Stimulated activated CD8-positive, alpha-beta memory T cell treated with anti-CD3 and anti-CD28 coated beads, Interleukin-7, amount 100 ng/mL, for 48 hours (primary cell): ENCODE measurements around the gene SCCPDH.
"Not testable (repeated sequence)": the region's sequence is repeated elsewhere in the genome, so short reads cannot be mapped to it uniquely, and the experiment has no call there.

ENCODE experiments used
- DNase-seq, 2 donors: peaks; one replicate each; pipeline ENCODE4 v3.0.0-alpha.2; 2020; ENCODE audit warnings: low read depth in 1 of 2; ENCODE audit errors: extremely low read depth in 1 of 2

SCCPDH gene

GRCh38 chr1:246703581-246703980 lies 20.6 kb upstream of the SCCPDH start:
- DNase-seq: no peak

GRCh38 chr1:246705368-246705767 lies 18.8 kb upstream of the SCCPDH start:
- DNase-seq: no peak

- no peak for DNase-seq
These were observed 16.0 kb upstream of the SCCPDH start for GRCh38 chr1:246708166-246708565.

- no peak for DNase-seq
These were observed 15.0 kb upstream of the SCCPDH start for GRCh38 chr1:246709196-246709595.

GRCh38 chr1:246709835-246710234 lies 14.4 kb upstream of the SCCPDH start:
- DNase-seq: no peak

GRCh38 chr1:246711548-246712003 lies 12.6 kb upstream of the SCCPDH start:
- DNase-seq: no peak

- not testable (repeated sequence) for DNase-seq
These were observed 11.8 kb upstream of the SCCPDH start for GRCh38 chr1:246712428-246712827.

GRCh38 chr1:246719361-246719760 lies 4.8 kb upstream of the SCCPDH start:
- DNase-seq: not testable (repeated sequence)

- not testable (repeated sequence) for DNase-seq
These were observed 3.4 kb upstream of the SCCPDH start for GRCh38 chr1:246720814-246721213.

- no peak for DNase-seq
These were observed 1.5 kb upstream of the SCCPDH start for GRCh38 chr1:246722720-246723119.

- no peak for DNase-seq
These were observed 504 bp downstream of the SCCPDH start for GRCh38 chr1:246724731-246725095.

GRCh38 chr1:246725191-246725590 lies 982 bp downstream of the SCCPDH start:
- DNase-seq: no peak

- no peak for DNase-seq
These were observed 2.1 kb downstream of the SCCPDH start for GRCh38 chr1:246726255-246726679.

- DNase-seq: no peak
These were observed 2.7 kb downstream of the SCCPDH start for GRCh38 chr1:246726881-246727280.

- no peak for DNase-seq
These were observed 3.4 kb downstream of the SCCPDH start for GRCh38 chr1:246727594-246727993.

- no peak for DNase-seq
These were observed 4.1 kb downstream of the SCCPDH start for GRCh38 chr1:246728311-246728710.

- DNase-seq: not testable (repeated sequence)
These were observed 4.8 kb downstream of the SCCPDH start for GRCh38 chr1:246729040-246729439.

- no peak for DNase-seq
These were observed 6.6 kb downstream of the SCCPDH start for GRCh38 chr1:246730839-246731238.

- not testable (repeated sequence) for DNase-seq
These were observed 7.7 kb downstream of the SCCPDH start for GRCh38 chr1:246731873-246732272.

- no peak for DNase-seq
These were observed 9.5 kb downstream of the SCCPDH start for GRCh38 chr1:246733704-246734103.

GRCh38 chr1:246734866-246735265 lies 10.7 kb downstream of the SCCPDH start:
- DNase-seq: no peak

GRCh38 chr1:246735735-246736134 lies 11.5 kb downstream of the SCCPDH start:
- DNase-seq: no peak

- DNase-seq: no peak
These were observed 18.2 kb downstream of the SCCPDH start for GRCh38 chr1:246742396-246742795.

- not testable (repeated sequence) for DNase-seq
These were observed 21.9 kb downstream of the SCCPDH start for GRCh38 chr1:246746155-246746554.
